HEK293 (cell line): ENCODE measurements around the gene PLOD3.

ENCODE experiments used
- AEBP2 ChIP-seq: fragments of 450-650 bp; formaldehyde crosslinking; IDR thresholded peaks from 2 replicates; pipeline ENCODE4 v1.5.1; 2016; ENCODE audit warnings: missing biosample characterization, missing genetic modification characterization, borderline replicate concordance
- KLF7 ChIP-seq: fragments of 450-650 bp; formaldehyde crosslinking; IDR thresholded peaks from 2 replicates; pipeline ENCODE4 v1.5.1; 2016; ENCODE audit warnings: missing biosample characterization, missing genetic modification characterization, borderline replicate concordance
- OSR2 ChIP-seq: fragments of 450-650 bp; formaldehyde crosslinking; IDR thresholded peaks from 2 replicates; pipeline ENCODE4 v1.5.1; 2016; ENCODE audit warnings: missing biosample characterization, missing genetic modification characterization
- RBAK ChIP-seq: fragments of 450-650 bp; formaldehyde crosslinking; IDR thresholded peaks from 2 replicates; pipeline ENCODE4 v1.5.1; 2016; ENCODE audit warnings: missing biosample characterization, missing genetic modification characterization
- REST ChIP-seq: fragments of 450-650 bp; formaldehyde crosslinking; IDR thresholded peaks from 2 replicates; pipeline ENCODE4 v1.5.1; 2016; ENCODE audit warnings: missing biosample characterization, missing genetic modification characterization
- ZBTB1 ChIP-seq: fragments of 450-650 bp; formaldehyde crosslinking; IDR thresholded peaks from 2 replicates; pipeline ENCODE4 v1.5.1; 2016; ENCODE audit warnings: missing biosample characterization, missing genetic modification characterization
- ZBTB11 ChIP-seq: fragments of 450-650 bp; formaldehyde crosslinking; conservative IDR thresholded peaks from 2 replicates; pipeline ENCODE4 v1.5.1; 2016; ENCODE audit warnings: low read depth, missing biosample characterization, missing genetic modification characterization
- ZBTB17 ChIP-seq: fragments of 450-650 bp; formaldehyde crosslinking; IDR thresholded peaks from 2 replicates; pipeline ENCODE4 v1.5.1; 2016; ENCODE audit warnings: missing biosample characterization, missing genetic modification characterization
- ZBTB48 ChIP-seq: fragments of 450-650 bp; formaldehyde crosslinking; IDR thresholded peaks from 2 replicates; pipeline ENCODE4 v1.5.1; 2016; ENCODE audit warnings: missing biosample characterization, missing genetic modification characterization
- ZBTB8A ChIP-seq: fragments of 450-650 bp; formaldehyde crosslinking; IDR thresholded peaks from 2 replicates; pipeline ENCODE4 v1.5.1; 2016; ENCODE audit warnings: missing biosample characterization, missing genetic modification characterization
- ZFP3 ChIP-seq: fragments of 450-650 bp; formaldehyde crosslinking; IDR thresholded peaks from 2 replicates; pipeline ENCODE4 v1.5.1; 2016; ENCODE audit warnings: low read depth, missing biosample characterization, missing genetic modification characterization
- ZNF112 ChIP-seq: fragments of 450-650 bp; formaldehyde crosslinking; IDR thresholded peaks from 2 replicates; pipeline ENCODE4 v1.5.0; 2017; ENCODE audit warnings: missing biosample characterization, missing genetic modification characterization
- ZNF146 ChIP-seq: fragments of 450-650 bp; formaldehyde crosslinking; IDR thresholded peaks from 2 replicates; pipeline ENCODE4 v1.5.1; 2016; ENCODE audit warnings: missing biosample characterization, missing genetic modification characterization
- ZNF174 ChIP-seq: fragments of 450-650 bp; formaldehyde crosslinking; IDR thresholded peaks from 2 replicates; pipeline ENCODE4 v1.5.0; 2017; ENCODE audit warnings: missing biosample characterization, mild to moderate bottlenecking, missing genetic modification characterization
- ZNF266 ChIP-seq: fragments of 450-650 bp; formaldehyde crosslinking; IDR thresholded peaks from 2 replicates; pipeline ENCODE4 v1.5.1; 2016; ENCODE audit warnings: missing biosample characterization, missing genetic modification characterization, low read depth
- ZNF324 ChIP-seq: fragments of 450-650 bp; formaldehyde crosslinking; IDR thresholded peaks from 2 replicates; pipeline ENCODE4 v1.5.1; 2016; ENCODE audit warnings: missing biosample characterization, missing genetic modification characterization
- ZNF354C ChIP-seq: fragments of 450-650 bp; formaldehyde crosslinking; IDR thresholded peaks from 2 replicates; pipeline ENCODE4 v1.5.1; 2016; ENCODE audit warnings: missing biosample characterization, missing genetic modification characterization, low read depth, borderline replicate concordance
- ZNF362 ChIP-seq: fragments of 450-650 bp; formaldehyde crosslinking; IDR thresholded peaks from 2 replicates; pipeline ENCODE4 v1.5.1; 2016; ENCODE audit warnings: missing biosample characterization, missing genetic modification characterization
- ZNF561 ChIP-seq: fragments of 450-650 bp; IDR thresholded peaks from 2 replicates; pipeline ENCODE4 v1.5.1; 2018; ENCODE audit warnings: missing biosample characterization, missing genetic modification characterization, borderline replicate concordance
- ZNF610 ChIP-seq: fragments of 450-650 bp; formaldehyde crosslinking; IDR thresholded peaks from 2 replicates; pipeline ENCODE4 v1.5.1; 2016; ENCODE audit warnings: missing biosample characterization, missing genetic modification characterization, borderline replicate concordance
- ZNF629 ChIP-seq: fragments of 450-650 bp; formaldehyde crosslinking; IDR thresholded peaks from 2 replicates; pipeline ENCODE4 v1.5.1; 2017; ENCODE audit warnings: missing biosample characterization, missing genetic modification characterization
- ZNF658 ChIP-seq: fragments of 450-650 bp; formaldehyde crosslinking; IDR thresholded peaks from 2 replicates; pipeline ENCODE4; 2016; ENCODE audit warnings: missing biosample characterization, missing genetic modification characterization
- ZNF704 ChIP-seq: fragments of 450-650 bp; formaldehyde crosslinking; IDR thresholded peaks from 2 replicates; pipeline ENCODE4 v1.5.1; 2016; ENCODE audit warnings: missing biosample characterization, missing genetic modification characterization
- ZNF76 ChIP-seq: fragments of 450-650 bp; formaldehyde crosslinking; IDR thresholded peaks from 2 replicates; pipeline ENCODE4; 2016; ENCODE audit warnings: low read depth, missing biosample characterization, missing genetic modification characterization, borderline replicate concordance
- ZNF768 ChIP-seq: fragments of 450-650 bp; formaldehyde crosslinking; IDR thresholded peaks from 2 replicates; pipeline ENCODE4 v1.5.1; 2018; ENCODE audit warnings: missing biosample characterization, mild to moderate bottlenecking, missing genetic modification characterization

The PLOD3 gene

GRCh38 chr7:101164071-101164840 lies 53.1 kb downstream of the PLOD3 start (continued):
- no peak for TF ChIP-seq ZBTB11
- TF ChIP-seq ZNF768 (tag by site-specific recombination): no peak
- TF ChIP-seq ZNF704 (tag by site-specific recombination): no peak
- no peak for TF ChIP-seq ZBTB1 (tag by site-specific recombination)
- no peak for TF ChIP-seq ZNF629
- TF ChIP-seq ZNF354C: no peak
- no peak for TF ChIP-seq ZNF146
- no peak for TF ChIP-seq AEBP2
- 0 out of 2 replicates have a peak, but pooled peaks have one; percentile 5 for TF ChIP-seq ZNF561
- TF ChIP-seq RBAK: no peak
- no peak for TF ChIP-seq ZNF266
- TF ChIP-seq KLF7 (tag by site-specific recombination): no peak
- TF ChIP-seq ZNF174 (tag by site-specific recombination): no peak
- no peak for TF ChIP-seq ZBTB48 (tag by site-specific recombination)
- no peak for TF ChIP-seq ZNF112 (tag by site-specific recombination)
- TF ChIP-seq ZNF658 (tag by site-specific recombination): no peak
- TF ChIP-seq ZFP3 (tag by site-specific recombination): no peak
- TF ChIP-seq ZNF324: no peak
- TF ChIP-seq ZNF610 (tag by site-specific recombination): no peak
- TF ChIP-seq ZBTB8A (tag by site-specific recombination): peak; percentile 15; the same call in 1 of the 2 replicates
- peak; percentile 34; the same call in 1 of the 2 replicates for TF ChIP-seq ZBTB17 (tag by site-specific recombination)
- TF ChIP-seq REST (tag by site-specific recombination): peak; percentile 97
- TF ChIP-seq OSR2 (tag by site-specific recombination): no peak
- TF ChIP-seq ZNF362 (tag by site-specific recombination): no peak
- no peak for TF ChIP-seq ZNF76 (tag by site-specific recombination)
